AG04450 (cell line): ENCODE measurements around the gene KLHDC4. TPM values are rescaled to one million over a fixed set of nuclear protein-coding genes. Genes with fewer than 3 reads are reported as not detected.

Experiments
- CTCF ChIA-PET: fragments of 300-600, 350-600 bp; formaldehyde crosslinking; extraction: SDS; loops from one replicate; lab custom pipeline; 2022; ENCODE audit warnings: antibody characterized with exemption, inconsistent platforms; lab: Charles Lee
- POLR2A ChIA-PET: fragments of 350-600 bp; formaldehyde crosslinking; extraction: SDS; loops from one replicate; lab custom pipeline; 2021; ENCODE audit warnings: antibody characterized with exemption, inconsistent platforms; lab: Yijun Ruan, JAX
- DNase-seq: peaks from one replicate; pipeline ENCODE4 v3.0.0-alpha.2; 2011; ENCODE audit warnings: low read depth, low spot score
- H3K27ac ChIP-seq: one replicate; pipeline ENCODE4 v1.5.1; 2012; ENCODE audit warnings: low read depth, low read length, control low read depth
- H3K27me3 ChIP-seq: one replicate; pipeline ENCODE4 v1.6.0; 2012; ENCODE audit warnings: low read length; ENCODE audit not compliant: control insufficient read depth, insufficient read depth
- H3K4me3 ChIP-seq: 2 replicates; pipeline ENCODE4 v1.5.1; 2011; ENCODE audit warnings: mild to moderate bottlenecking, low read depth, low read length, control low read depth
- H3K9me3 ChIP-seq: 2 replicates; pipeline ENCODE4 v1.5.1; 2012; ENCODE audit warnings: low read length; ENCODE audit not compliant: control insufficient read depth, insufficient read depth
- polyA plus RNA-seq: library from polyadenylated mRNA; depleted of rRNA; stranded (reverse); fragments of >200 nt; gene quantifications from 2 replicates; pipeline ENCODE4 v1.2.3, GENCODE V29; 2011
- TF ChIP-seq, protein P1 (sequence below): IDR thresholded peaks from 2 replicates; pipeline ENCODE4 v1.5.1; 2011; ENCODE audit warnings: low read depth, low read length, control low read depth, inconsistent platforms

The KLHDC4 gene
- polyA plus RNA-seq, 1 experiment, result 9.9 TPM

DNA sequence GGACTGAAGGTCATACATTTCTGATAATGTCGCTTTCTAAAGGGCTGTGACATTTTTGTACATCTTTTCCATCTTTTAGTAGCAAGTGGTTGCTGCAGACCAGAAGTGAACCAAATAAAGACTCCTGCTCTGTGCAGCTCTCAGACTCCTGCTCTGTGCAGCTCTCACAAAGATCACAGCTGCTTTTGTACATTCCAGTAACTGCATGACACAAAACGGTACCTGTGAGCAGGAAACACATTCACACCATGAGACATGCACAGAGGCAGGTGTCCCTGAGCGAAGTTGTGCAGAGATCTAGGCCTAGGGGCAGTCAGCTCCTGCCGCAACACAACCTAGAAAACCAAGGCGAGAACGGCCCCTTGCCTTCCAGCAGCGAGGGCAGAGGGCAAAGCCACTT, 67.5 kb downstream of the KLHDC4 start:
- Histone ChIP-seq H3K27me3 (no peaks in the 10 kb centered on the region), H3K4me3 (no peak overlapping the region), H3K9me3 (no peaks in the 10 kb centered on the region; the same call in 1 of the 2 replicates), H3K27ac (no peak overlapping the region)
- TF ChIP-seq, protein P1, sequence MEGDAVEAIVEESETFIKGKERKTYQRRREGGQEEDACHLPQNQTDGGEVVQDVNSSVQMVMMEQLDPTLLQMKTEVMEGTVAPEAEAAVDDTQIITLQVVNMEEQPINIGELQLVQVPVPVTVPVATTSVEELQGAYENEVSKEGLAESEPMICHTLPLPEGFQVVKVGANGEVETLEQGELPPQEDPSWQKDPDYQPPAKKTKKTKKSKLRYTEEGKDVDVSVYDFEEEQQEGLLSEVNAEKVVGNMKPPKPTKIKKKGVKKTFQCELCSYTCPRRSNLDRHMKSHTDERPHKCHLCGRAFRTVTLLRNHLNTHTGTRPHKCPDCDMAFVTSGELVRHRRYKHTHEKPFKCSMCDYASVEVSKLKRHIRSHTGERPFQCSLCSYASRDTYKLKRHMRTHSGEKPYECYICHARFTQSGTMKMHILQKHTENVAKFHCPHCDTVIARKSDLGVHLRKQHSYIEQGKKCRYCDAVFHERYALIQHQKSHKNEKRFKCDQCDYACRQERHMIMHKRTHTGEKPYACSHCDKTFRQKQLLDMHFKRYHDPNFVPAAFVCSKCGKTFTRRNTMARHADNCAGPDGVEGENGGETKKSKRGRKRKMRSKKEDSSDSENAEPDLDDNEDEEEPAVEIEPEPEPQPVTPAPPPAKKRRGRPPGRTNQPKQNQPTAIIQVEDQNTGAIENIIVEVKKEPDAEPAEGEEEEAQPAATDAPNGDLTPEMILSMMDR, result no peak
- ChIA-PET POLR2A (no interaction called here), CTCF (no interaction called here)
- no peak for DNase-seq

DNA sequence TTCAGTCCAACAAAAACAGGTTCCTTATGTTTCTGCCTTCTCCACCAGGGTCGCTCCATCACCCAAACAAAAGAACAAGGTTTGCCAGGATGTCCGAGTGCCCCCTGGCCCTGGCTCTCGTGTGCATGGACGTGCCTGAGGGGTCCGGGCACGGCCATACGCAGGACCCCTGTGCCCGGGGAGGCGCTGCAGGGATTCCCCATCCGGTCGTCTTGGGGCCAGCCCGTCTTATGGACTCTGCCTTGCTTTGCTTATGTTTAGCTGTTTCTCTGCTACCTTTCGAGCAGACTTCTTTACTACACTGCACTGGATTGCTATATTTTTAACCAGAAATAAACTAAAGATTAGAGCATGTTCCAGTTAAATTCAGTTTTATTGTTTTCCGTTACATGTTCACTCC, 68.0 kb downstream of the KLHDC4 start:
- CTCF ChIA-PET, result no interaction called here
- H3K27me3 ChIP-seq, result no peaks in the 10 kb centered on the region
- H3K27ac ChIP-seq, result no peak overlapping the region
- TF ChIP-seq, protein P1, result no peak
- no peak for DNase-seq
- POLR2A ChIA-PET, result no interaction called here
- no peak overlapping the region for H3K4me3 ChIP-seq
- H3K9me3 ChIP-seq, result no peaks in the 10 kb centered on the region; the same call in 1 of the 2 replicates

DNA sequence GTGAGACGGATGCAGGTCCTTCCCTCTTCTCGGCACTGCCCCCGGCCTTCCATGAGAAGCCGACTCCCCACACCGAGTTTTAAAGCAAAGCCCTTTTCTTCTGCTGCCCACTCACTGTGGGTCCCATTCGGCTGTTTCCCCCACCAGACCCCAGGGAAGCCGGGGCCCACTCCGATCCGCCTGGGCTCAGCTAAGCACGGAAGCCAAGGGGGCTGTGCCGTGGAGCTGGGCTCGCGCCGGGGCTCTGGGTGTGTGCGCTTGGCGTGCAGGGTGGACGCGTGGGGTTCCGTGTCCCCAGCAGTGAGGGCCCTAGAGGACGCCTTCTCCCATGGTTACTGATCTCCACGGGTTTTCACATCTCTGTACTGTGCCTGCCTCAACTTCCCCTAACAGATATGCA, 68.5 kb downstream of the KLHDC4 start:
- ChIA-PET POLR2A (no interaction called here), CTCF (no interaction called here)
- TF ChIP-seq, protein P1, result no peak
- no peak for DNase-seq
- H3K27me3 ChIP-seq, result no peaks in the 10 kb centered on the region
- H3K27ac ChIP-seq, result no peak overlapping the region
- H3K9me3 ChIP-seq, result no peaks in the 10 kb centered on the region; the same call in 1 of the 2 replicates
- H3K4me3 ChIP-seq, result no peak overlapping the region

DNA sequence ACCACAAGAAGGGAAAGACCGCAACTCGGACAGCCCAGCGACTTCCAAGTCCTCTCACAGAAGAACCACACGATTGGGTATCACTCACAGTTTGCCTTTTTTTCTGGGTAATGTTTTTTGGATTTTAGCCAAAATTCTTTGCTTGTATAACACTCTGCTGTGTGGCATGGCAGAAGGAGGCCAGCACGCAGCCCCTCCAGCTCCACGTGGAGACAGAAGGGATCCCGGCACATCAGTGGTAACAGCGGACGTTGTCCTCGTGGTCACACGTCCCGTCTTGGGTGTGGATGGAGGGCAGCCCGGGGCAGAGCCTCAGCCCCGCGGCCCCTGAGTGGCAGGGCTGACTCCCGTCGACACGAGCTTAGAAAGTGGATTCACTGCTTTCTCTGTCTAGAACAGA, 69.1 kb downstream of the KLHDC4 start:
- ChIA-PET CTCF (no interaction called here), POLR2A (no interaction called here)
- DNase-seq, result no peak
- Histone ChIP-seq H3K27me3 (no peaks in the 10 kb centered on the region), H3K9me3 (no peaks in the 10 kb centered on the region; the same call in 1 of the 2 replicates), H3K27ac (no peak overlapping the region), H3K4me3 (no peak overlapping the region)
- TF ChIP-seq, protein P1, result no peak

DNA sequence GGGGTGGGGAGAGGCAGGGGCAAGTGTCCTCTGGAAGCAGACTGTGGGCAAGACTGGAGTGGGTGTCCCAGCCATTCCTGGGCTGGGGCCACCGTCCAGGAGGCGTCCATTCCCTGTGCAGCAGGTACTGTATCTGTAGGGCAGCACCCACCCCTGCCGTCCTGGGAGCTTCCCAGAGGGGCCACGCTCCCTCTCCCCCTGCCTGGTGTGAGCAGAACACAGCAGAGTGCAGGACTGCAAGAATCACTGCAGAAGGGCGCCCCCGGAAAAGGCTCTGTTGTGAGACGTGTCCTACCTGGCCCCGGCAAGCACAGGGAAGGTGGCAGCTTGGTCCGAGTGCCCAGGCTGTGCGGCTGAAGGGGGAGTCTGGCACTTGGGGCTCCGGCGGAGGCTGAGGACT, 70.3 kb downstream of the KLHDC4 start:
- CTCF ChIA-PET, result no interaction called here
- Histone ChIP-seq H3K27ac (no peak overlapping the region), H3K4me3 (no peak overlapping the region), H3K27me3 (no peaks in the 10 kb centered on the region), H3K9me3 (no peaks in the 10 kb centered on the region; the same call in 1 of the 2 replicates)
- DNase-seq, result no peak
- POLR2A ChIA-PET, result interaction anchor here (0.6 kb wide), 1 partner anchor 256 kb away, joined by 7 read pairs; the partner anchor contains the start of gene BANP
- TF ChIP-seq, protein P1, result no peak
